Epithelial cell of proximal tubule (primary cell): ENCODE measurements around the gene TCN2. TPM values are rescaled to one million over a fixed set of nuclear protein-coding genes. Genes with fewer than 3 reads are reported as not detected.
"Not testable (repeated sequence)": the region's sequence is repeated elsewhere in the genome, so short reads cannot be mapped to it uniquely, and the experiment has no call there.

Source experiments
- DNase-seq: peaks from one replicate; pipeline ENCODE4 v3.0.0-alpha.2; 2011; ENCODE audit warnings: low read depth
- H3K4me3 ChIP-seq: 2 replicates; pipeline ENCODE4 v1.5.1; 2011; ENCODE audit warnings: low read depth, mild to moderate bottlenecking, low read length
- total RNA-seq: library from RNA; depleted of rRNA; stranded (reverse); fragments of >200 nt; gene quantifications from 2 replicates; pipeline ENCODE4 v1.2.3, GENCODE V29; 2015
- TF ChIP-seq, protein P1 (sequence below): conservative IDR thresholded peaks from 2 replicates; pipeline ENCODE4 v1.5.1; 2012; ENCODE audit warnings: low read depth, mild to moderate bottlenecking, low read length

TCN2 gene
- total RNA-seq, 1 donor from 2014 or later: 6.9 TPM

DNA sequence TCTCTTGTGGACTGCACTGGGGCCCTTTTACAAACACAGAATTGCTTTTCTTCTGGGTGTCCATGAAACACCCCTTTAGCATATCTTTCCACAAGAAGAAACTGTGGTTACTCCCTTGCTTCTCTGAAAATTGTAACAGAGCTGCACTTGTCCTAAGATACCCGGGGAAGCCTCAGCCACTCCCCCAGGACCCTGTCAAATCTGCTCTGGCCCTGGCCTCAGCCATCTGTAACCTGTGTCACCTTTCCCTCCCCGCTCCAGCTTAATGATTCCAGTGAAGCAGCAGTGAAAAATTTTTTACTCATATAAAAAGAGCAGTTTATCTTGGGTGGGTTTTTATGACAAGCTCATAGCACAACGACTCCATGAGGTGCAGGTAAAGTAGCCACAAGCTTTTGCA is 64.1 kb downstream of the TCN2 start:
- H3K4me3 ChIP-seq: no peak overlapping the region
- no peak for DNase-seq
- TF ChIP-seq, protein P1, sequence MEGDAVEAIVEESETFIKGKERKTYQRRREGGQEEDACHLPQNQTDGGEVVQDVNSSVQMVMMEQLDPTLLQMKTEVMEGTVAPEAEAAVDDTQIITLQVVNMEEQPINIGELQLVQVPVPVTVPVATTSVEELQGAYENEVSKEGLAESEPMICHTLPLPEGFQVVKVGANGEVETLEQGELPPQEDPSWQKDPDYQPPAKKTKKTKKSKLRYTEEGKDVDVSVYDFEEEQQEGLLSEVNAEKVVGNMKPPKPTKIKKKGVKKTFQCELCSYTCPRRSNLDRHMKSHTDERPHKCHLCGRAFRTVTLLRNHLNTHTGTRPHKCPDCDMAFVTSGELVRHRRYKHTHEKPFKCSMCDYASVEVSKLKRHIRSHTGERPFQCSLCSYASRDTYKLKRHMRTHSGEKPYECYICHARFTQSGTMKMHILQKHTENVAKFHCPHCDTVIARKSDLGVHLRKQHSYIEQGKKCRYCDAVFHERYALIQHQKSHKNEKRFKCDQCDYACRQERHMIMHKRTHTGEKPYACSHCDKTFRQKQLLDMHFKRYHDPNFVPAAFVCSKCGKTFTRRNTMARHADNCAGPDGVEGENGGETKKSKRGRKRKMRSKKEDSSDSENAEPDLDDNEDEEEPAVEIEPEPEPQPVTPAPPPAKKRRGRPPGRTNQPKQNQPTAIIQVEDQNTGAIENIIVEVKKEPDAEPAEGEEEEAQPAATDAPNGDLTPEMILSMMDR: no peak

DNA sequence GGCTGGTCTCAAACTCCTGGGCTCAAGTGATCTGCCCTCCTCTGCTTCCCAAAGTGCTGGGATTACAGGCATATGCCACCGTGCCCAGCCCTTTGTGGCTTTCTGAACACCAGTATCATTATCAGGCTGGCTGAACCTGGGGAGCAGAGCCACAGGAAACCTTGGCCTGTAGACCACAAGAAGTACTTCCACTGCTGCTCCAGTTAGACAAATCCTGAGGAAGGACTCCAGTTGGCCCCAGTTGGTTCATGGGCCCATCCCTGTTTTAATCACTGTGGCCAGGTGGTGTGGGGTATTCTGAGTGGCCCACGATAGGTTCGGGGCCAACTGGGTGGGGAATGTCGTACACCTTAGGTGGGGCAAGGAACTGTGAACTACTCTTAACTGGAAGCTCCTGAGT is 66.2 kb downstream of the TCN2 start:
- H3K4me3 ChIP-seq: no peak overlapping the region
- TF ChIP-seq, protein P1: no peak
- DNase-seq: no peak

DNA sequence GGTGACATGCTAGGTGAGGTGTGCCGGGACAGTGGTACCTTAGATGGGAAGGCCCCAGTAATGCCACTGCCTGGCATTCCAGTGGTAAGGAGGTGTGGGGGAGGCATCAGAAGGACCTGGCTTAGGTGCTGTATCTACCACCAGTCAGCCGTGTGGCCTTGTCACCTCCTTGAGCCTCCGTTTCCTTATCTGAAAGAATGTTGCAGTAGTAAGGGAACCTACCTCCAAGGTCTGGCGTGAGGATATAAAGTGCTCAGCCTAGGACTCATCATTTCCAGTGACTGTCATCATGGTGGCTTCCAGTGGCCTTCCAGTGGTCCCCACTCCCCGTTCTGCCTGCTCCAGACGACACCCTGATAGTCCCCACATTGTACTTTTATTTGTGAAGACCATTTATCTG is 67.5 kb downstream of the TCN2 start:
- no peak for DNase-seq
- H3K4me3 ChIP-seq: no peak overlapping the region
- TF ChIP-seq, protein P1: no peak

DNA sequence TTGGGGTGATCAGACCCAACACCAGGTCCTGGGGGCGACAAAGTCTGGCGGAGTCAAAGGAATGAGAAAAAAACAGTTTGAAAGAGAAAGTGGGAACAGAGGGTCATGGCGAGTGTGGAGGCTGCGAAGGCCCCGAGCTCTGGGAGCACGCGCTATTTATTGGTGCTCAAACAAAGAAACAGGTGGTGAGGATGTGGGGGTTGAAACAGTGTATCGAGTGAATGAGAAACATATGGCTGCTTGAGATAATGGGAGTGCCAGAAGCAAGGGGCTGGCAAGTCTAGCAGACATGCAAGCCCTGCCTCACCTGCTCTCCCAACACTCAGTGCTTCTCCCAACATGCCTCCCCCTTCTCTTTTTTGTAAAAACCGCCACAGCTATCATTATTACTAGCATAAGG is 68.5 kb downstream of the TCN2 start:
- TF ChIP-seq, protein P1: no peak
- H3K4me3 ChIP-seq: no peak overlapping the region
- DNase-seq: no peak

DNA sequence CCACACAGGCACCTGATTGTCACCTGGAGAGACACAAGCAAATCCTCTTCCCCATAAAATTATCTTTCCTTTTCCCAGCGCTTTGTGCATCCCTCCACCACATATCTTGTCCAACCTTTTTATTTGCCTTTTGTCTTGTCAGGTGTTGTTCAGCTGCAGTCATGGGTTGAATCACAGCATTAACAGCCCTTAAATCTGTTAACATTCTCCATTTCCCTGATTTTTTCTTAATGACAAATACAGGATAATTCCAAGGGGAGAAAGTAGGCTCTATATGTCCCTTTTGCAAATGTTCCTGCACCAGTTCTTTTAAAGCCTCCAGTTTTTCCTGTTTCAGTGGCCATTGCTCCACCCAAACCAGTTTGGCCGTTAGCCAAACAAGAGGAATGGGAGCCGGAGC is 69.6 kb downstream of the TCN2 start:
- H3K4me3 ChIP-seq, DNase-seq: not testable (repeated sequence)

Other genes starting within 250 kb of the TCN2 start
- gene RNF215, start 219.8 kb upstream of the TCN2 start, total RNA-seq: 19.2 and 28.0 TPM in 2 replicates
- 36.2 and 49.6 TPM in 2 replicates for gene SEC14L2, start 210.2 kb upstream of the TCN2 start, total RNA-seq
- 79.7 and 115 TPM in 2 replicates for gene MTFP1, start 181.4 kb upstream of the TCN2 start, total RNA-seq
- gene SEC14L3, start 135.2 kb upstream of the TCN2 start, total RNA-seq: not detected in 2 replicates
- 0.07 TPM in 1 of 2 replicates, not detected in the other for gene SEC14L4, start 101.5 kb upstream of the TCN2 start, total RNA-seq
- gene SEC14L6, start 60.4 kb upstream of the TCN2 start, total RNA-seq: 2.1 and 11.6 TPM in 2 replicates
- gene GAL3ST1, start 32.5 kb upstream of the TCN2 start, total RNA-seq: 4.1 and 11.4 TPM in 2 replicates
- 97.5 and 123 TPM in 2 replicates for gene PES1, start 15.3 kb upstream of the TCN2 start, total RNA-seq
- 9.1 and 10.7 TPM in 2 replicates for gene SLC35E4, start 28.6 kb downstream of the TCN2 start, total RNA-seq
- 5.2 and 11.5 TPM in 2 replicates for gene DUSP18, start 60.7 kb downstream of the TCN2 start, total RNA-seq
- 1.3 and 1.7 TPM in 2 replicates for gene OSBP2, start 87.7 kb downstream of the TCN2 start, total RNA-seq